Measurements from ENCODE around the gene MZF1.

Gene MZF1

DNA sequence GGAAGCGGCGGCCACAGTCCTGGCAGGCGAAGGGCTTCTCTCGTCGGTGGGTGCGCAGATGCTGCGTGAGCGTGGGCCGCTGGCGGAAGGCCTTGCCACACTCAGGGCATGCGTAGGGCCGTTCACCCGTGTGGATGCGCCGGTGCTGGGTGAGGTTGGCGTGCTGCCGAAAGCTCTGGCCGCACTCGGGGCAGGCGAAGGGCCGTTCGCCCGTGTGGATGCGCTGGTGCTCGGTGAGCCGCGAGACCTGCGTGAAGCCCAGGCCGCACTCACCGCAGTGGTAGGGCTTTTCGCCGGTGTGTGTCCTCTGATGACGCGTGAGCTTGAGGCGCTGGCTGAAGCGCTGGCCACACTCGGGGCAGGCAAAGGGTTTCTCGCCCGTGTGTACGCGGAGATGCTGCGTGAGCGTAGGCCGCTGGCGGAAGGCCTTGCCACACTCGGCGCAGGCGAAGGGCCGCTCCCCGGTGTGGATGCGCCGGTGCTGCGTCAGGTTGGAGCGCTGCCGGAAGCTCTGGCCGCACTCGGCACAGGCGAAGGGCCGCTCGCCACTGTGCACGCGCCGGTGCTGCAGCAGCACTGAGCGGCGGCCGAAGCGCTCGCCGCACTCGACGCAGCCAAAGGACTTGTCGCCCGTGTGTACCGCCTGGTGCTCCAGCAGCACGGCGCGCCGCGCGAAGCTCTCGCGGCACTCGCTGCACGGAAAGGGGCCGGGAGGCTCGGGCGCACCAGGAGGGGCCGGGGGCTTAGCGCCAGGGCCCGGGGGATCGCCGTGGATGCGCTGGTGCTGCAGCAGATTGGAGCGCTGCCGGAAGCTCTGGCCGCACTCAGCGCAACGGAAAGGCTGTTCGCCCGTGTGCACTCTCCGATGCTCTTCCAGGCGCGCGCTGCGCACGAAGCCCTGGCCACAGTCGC, 10.8 kb downstream of the MZF1 start:
- peak overlapping the region; percentile 100 for H3K27ac ChIP-seq
- ChIA-PET POLR2A (ENCODE audit: low non-redundant PET) (interaction anchor here (0.7 to 1.0 kb wide), 2 partner anchors 13 to 43 kb away, joined by 3 read pairs; partner anchors contain the start of gene ZBTB45), CTCF (interaction anchor here (0.6 kb wide), 2 partner anchors 10 to 469 kb away, joined by 3 read pairs; no protein-coding TSS in a partner anchor)
- DNase-seq (ENCODE audit: low spot score) = no peak
- TF ChIP-seq, protein P1, sequence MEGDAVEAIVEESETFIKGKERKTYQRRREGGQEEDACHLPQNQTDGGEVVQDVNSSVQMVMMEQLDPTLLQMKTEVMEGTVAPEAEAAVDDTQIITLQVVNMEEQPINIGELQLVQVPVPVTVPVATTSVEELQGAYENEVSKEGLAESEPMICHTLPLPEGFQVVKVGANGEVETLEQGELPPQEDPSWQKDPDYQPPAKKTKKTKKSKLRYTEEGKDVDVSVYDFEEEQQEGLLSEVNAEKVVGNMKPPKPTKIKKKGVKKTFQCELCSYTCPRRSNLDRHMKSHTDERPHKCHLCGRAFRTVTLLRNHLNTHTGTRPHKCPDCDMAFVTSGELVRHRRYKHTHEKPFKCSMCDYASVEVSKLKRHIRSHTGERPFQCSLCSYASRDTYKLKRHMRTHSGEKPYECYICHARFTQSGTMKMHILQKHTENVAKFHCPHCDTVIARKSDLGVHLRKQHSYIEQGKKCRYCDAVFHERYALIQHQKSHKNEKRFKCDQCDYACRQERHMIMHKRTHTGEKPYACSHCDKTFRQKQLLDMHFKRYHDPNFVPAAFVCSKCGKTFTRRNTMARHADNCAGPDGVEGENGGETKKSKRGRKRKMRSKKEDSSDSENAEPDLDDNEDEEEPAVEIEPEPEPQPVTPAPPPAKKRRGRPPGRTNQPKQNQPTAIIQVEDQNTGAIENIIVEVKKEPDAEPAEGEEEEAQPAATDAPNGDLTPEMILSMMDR (conservative IDR thresholded peaks at IDR 0.05; ENCODE audit: low read depth) = no peak

DNA sequence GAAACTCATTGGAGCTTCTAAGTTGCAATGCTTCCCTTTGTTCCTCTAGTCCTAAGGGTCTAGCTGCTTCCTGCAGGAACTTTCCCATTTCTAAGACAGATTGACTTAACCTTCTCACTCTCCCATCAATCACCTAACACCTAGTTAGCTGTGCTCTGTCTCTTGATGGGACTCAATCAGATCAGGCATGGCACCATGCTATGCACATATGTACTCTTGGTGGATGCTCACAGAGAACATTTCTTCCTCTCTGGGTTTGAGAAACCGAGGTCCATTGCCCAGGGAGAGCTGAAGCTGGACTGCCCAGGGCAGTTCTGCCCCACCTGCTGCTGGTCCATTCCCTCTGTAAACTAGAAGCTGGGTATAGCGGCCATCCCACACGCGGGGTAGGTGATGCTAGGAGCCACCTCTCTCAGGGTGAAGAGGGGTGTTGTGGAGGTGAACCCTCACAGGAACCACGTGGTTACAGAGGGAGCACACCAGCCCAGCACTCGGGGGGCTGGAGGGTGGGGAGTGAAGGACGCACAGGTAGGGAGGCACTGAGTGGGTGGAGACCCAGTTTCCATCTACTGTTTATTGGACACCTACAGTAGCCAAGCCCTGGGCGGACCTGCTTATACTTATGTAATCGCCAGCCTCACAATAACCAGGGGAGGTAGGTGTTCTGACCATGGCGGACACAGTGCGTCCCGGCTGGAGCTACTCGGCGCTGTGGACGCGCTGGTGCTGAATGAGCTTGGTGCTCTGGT, 11.6 kb downstream of the MZF1 start:
- CTCF ChIA-PET = no interaction called here
- POLR2A ChIA-PET (ENCODE audit: low non-redundant PET) = no interaction called here
- TF ChIP-seq, protein P1 (conservative IDR thresholded peaks at IDR 0.05; ENCODE audit: low read depth) = no peak
- H3K27ac ChIP-seq = peak overlapping the region; percentile 100
- no peak for DNase-seq (ENCODE audit: low spot score)

DNA sequence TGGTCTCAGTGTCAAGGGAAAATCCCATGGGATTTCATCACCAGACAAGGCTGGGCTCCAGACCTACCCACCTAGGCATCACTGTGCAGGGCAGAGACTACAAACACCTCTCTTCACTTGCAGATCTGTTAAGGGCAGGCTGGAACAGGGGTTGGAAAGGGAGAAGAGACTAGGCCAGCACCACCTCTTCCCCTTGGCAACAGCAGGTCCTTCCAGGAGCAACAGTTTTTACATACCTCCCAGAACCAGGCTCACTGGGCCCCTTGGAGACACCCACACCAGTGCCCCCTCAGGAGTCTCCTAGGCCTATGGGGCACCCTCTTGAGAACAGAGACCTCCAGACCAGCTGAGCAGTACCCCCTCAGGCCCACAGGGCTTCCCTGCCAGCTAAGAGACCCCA, 12.2 kb downstream of the MZF1 start:
- ChIA-PET POLR2A (ENCODE audit: low non-redundant PET) (no interaction called here), CTCF (no interaction called here)
- no peak for DNase-seq (ENCODE audit: low spot score)
- TF ChIP-seq, protein P1 (conservative IDR thresholded peaks at IDR 0.05; ENCODE audit: low read depth) = no peak
- H3K27ac ChIP-seq = peak overlapping the region; percentile 100

DNA sequence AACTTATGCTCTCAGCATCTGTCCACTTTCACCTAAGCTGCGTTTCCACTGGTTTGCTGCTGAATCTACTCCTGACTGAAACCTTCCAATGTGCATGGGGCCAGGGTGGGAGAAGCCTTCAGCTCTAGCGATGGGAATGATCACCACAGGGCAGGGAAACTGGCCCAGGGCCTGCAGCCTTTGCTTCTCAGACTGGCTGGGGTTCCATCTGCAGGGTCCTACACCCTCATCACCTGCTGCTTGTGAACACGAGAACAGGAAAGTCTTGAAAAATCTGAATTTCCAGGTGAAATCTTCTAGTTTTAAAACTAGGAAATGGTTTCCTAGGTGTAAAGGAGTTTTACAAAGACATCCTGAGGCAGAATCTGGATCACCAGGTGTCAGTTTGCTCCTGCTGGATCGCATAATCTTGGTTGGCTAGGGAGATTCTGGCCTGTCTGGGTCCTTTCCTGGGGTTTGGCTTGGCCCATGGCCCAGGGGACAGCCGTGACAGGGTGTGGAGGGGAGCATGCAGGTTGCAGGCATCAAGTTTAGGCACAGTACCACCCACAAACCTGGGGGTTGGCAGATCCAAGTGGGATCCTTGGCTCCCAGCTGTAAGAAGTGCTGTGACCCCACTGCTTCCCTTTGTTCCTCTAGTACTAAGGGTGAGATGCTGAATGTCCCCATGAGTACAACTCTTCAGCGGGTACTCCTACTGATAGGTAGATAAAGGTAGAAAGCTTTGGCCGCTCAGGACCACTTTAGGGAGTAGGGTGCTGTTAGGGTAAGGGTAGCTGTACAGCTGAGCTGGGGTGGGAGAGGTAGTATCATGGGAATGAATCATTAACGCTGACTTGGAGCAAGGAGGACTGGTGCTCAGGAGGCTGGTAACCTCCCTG, 12.9 kb downstream of the MZF1 start:
- POLR2A ChIA-PET (ENCODE audit: low non-redundant PET) = interaction anchor here (0.6 to 1.0 kb wide), 2 partner anchors 16 to 39 kb away, joined by 5 to 6 read pairs; partner anchors contain the start of gene TRIM28
- TF ChIP-seq, protein P1 (conservative IDR thresholded peaks at IDR 0.05; ENCODE audit: low read depth) = no peak
- peak overlapping the region; percentile 100 for H3K27ac ChIP-seq
- CTCF ChIA-PET = no interaction called here
- no peak for DNase-seq (ENCODE audit: low spot score)

DNA sequence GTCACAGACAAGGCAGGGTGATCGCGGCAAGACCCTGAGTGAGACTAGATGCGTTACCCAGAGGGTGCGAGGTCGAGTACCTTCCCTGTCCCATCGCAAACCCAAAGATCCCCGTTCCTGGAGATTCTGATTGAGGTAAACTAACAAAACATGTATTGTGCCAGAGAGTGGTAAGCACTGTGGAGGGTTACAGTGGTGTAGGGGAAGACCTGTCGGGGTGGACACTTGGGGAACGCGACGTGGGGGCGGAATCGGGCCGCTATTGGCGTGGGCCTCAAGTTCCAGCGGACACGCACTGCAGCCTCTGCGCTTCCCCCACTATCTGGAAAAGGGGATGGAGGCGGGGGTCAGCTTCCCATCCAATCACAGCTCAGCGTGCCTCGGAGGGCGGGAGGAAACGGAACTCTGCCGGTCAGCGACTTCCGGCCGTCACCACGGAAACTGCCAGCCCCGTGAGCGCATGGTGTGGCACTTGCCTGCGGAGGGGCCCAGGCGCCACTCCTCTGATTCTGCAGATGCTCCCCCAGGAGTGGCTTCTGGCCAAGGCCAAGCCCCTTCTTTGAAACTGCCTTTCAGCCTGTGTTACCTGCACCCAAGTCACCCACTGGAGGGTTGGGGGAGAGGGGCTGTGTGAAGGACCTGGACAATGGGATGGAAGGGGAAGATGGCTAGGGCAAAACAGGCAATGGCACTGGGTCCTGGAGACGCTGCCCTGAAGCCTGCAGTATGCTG, 13.7 kb downstream of the MZF1 start:
- DNase-seq (ENCODE audit: low spot score) = peak; percentile 98
- H3K27ac ChIP-seq = peak overlapping the region; percentile 100
- POLR2A ChIA-PET (ENCODE audit: low non-redundant PET) = interaction anchor here (0.6 to 1.0 kb wide), 2 partner anchors 16 to 38 kb away, joined by 5 to 6 read pairs; partner anchors contain the start of gene TRIM28
- TF ChIP-seq, protein P1 (conservative IDR thresholded peaks at IDR 0.05; ENCODE audit: low read depth) = no peak
- CTCF ChIA-PET = no interaction called here
